Activated CD8-positive, alpha-beta T cell treated with anti-CD3 and anti-CD28 coated beads for 36 hours (primary cell): ENCODE measurements around the gene MUC6. TPM values are rescaled to one million over a fixed set of nuclear protein-coding genes. Genes with fewer than 3 reads are reported as not detected.

ENCODE experiments used
- ATAC-seq: fragments of 200-7000 bp; cut with Tn5 transposase; one replicate; pipeline ENCODE4 v1.10.0; 2021; ENCODE audit warnings: mild to moderate bottlenecking, moderate library complexity
- CTCF ChIA-PET: fragments of 350-600 bp; sonication (Branson Sonifier 250); formaldehyde crosslinking; loops from one replicate; lab custom pipeline; 2021; ENCODE audit warnings: antibody characterized with exemption; lab: Charles Lee
- POLR2A ChIA-PET: fragments of 350-600 bp; sonication (Branson Sonifier 250); formaldehyde crosslinking; loops from one replicate; lab custom pipeline; 2021; ENCODE audit warnings: antibody characterized with exemption; lab: Charles Lee
- DNase-seq: peaks from one replicate; pipeline ENCODE4 v3.0.0-alpha.2; 2020
- H3K27ac Mint-ChIP-seq: one replicate; pipeline ENCODE4 v1.8.0; 2021; ENCODE audit warnings: mild to moderate bottlenecking, mixed read lengths
- H3K27me3 Mint-ChIP-seq: one replicate; pipeline ENCODE4 v1.8.0; 2021; ENCODE audit warnings: mixed read lengths
- H3K36me3 Mint-ChIP-seq: one replicate; pipeline ENCODE4 v1.8.0; 2021; ENCODE audit warnings: low read depth, mixed read lengths
- H3K4me1 Mint-ChIP-seq: one replicate; pipeline ENCODE4 v1.8.0; 2021; ENCODE audit warnings: low read depth, mixed read lengths
- H3K4me3 Mint-ChIP-seq: one replicate; pipeline ENCODE4 v1.8.0; 2021; ENCODE audit warnings: mild to moderate bottlenecking, moderate library complexity, mixed read lengths
- H3K9me3 Mint-ChIP-seq: one replicate; pipeline ENCODE4 v1.8.0; 2021; ENCODE audit warnings: mixed read lengths
- intact Hi-C: fragments of 100-400 bp; cut with micrococcal nuclease; formaldehyde crosslinking; loops from one replicate; pipeline ENCODE4 v1.10.0; 2022
- total RNA-seq, 2 experiments: library from RNA; stranded (reverse); gene quantifications; one replicate each; pipeline ENCODE4 v1.2.3, GENCODE V29; 2021
- TF ChIP-seq, protein P1 (sequence below): fragments of 200-600 bp; IDR thresholded peaks from one replicate; pipeline ENCODE4 v1.8.0; 2022; ENCODE audit warnings: antibody characterized with exemption, mild to moderate bottlenecking

Gene MUC6
- total RNA-seq, 2 experiments from 2014 or later: not detected

DNA sequence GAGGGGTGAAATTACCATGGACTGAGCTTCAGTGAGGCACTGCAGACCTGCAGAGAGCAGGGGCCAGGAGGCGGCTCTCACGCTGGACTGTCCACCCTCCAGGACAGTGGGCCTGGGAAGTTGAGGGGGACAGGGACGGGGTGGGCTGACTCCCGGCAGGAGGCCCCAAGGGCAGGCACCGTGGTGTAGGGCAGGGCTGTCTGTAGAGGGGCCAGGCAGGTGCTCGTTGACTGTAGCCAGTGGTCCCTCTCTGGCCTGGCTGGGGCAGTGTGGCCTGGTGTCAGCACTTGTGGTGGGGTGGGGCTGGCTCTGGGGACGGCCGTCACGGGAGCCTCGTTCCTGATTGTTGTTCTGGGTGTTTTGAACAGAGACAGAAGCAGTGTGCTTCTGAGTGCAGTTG, 46.4 kb downstream of the MUC6 start:
- DNase-seq: no peak
- intact Hi-C loops: no loop called here
- CTCF ChIA-PET: no interaction called here

DNA sequence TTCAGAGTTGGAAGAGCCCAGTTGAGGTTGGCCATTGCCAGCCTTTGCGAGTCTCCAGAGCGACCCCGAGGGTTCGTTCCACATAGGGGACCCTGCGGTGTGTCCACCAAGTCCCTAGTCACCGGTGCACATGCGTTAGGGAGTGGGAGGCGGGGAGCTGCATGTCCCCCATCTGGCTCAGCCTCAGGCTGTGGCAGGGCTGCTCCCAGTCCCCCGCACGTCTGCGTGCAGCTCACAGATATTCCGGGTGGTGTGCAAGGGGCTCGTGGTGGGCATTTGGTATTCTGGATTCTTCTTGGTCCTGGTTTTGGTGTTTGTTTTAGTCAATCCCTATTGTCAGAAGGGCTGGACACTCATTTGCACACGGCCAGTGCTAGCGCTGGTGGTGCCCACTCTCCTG, 48.8 kb downstream of the MUC6 start:
- no peaks in the 10 kb centered on the region for H3K9me3 Mint-ChIP-seq
- POLR2A ChIA-PET: no interaction called here
- H3K36me3 Mint-ChIP-seq: peaks cover 9% of the 10 kb centered on the region
- no peak overlapping the region for H3K4me3 Mint-ChIP-seq
- TF ChIP-seq, protein P1, sequence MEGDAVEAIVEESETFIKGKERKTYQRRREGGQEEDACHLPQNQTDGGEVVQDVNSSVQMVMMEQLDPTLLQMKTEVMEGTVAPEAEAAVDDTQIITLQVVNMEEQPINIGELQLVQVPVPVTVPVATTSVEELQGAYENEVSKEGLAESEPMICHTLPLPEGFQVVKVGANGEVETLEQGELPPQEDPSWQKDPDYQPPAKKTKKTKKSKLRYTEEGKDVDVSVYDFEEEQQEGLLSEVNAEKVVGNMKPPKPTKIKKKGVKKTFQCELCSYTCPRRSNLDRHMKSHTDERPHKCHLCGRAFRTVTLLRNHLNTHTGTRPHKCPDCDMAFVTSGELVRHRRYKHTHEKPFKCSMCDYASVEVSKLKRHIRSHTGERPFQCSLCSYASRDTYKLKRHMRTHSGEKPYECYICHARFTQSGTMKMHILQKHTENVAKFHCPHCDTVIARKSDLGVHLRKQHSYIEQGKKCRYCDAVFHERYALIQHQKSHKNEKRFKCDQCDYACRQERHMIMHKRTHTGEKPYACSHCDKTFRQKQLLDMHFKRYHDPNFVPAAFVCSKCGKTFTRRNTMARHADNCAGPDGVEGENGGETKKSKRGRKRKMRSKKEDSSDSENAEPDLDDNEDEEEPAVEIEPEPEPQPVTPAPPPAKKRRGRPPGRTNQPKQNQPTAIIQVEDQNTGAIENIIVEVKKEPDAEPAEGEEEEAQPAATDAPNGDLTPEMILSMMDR: no peak
- no peak overlapping the region for H3K27ac Mint-ChIP-seq
- no peak for ATAC-seq
- intact Hi-C loops: no loop called here
- no peak for DNase-seq
- no peaks in the 10 kb centered on the region for H3K4me1 Mint-ChIP-seq
- no peaks in the 10 kb centered on the region for H3K27me3 Mint-ChIP-seq
- CTCF ChIA-PET: no interaction called here

More for the DNA sequence above, 46.4 kb downstream of the MUC6 start:
- POLR2A ChIA-PET: no interaction called here
- peaks cover 2% of the 10 kb centered on the region for H3K4me1 Mint-ChIP-seq
- H3K36me3 Mint-ChIP-seq: peaks cover 12% of the 10 kb centered on the region
- no peak overlapping the region for H3K4me3 Mint-ChIP-seq
- H3K27ac Mint-ChIP-seq: no peak overlapping the region
- H3K27me3 Mint-ChIP-seq: no peaks in the 10 kb centered on the region
- ATAC-seq: no peak
- TF ChIP-seq, protein P1: no peak
- no peaks in the 10 kb centered on the region for H3K9me3 Mint-ChIP-seq

DNA sequence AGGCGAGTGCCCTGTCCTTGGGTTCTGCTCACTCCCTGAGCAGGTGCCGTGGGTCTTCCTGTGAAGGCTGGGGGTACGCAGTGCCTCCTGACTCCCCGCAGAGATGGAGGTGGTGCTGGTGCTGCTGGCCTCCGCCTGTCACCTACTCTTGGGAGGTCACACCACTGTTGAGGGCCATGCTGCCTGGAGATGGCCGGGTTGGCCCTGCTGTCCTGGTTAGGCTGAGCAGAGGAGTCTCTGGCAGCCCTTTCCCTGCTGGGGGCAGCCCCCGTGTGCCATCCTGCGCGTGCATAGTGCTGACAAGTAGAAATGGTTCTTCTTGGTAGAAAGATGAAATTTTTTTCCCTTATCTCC, 49.6 kb downstream of the MUC6 start:
- POLR2A ChIA-PET: no interaction called here
- intact Hi-C loops: no loop called here
- no peak overlapping the region for H3K27ac Mint-ChIP-seq
- ATAC-seq (no peak), DNase-seq (no peak)
- TF ChIP-seq, protein P1: no peak
- CTCF ChIA-PET: no interaction called here
- peaks cover 5% of the 10 kb centered on the region for H3K36me3 Mint-ChIP-seq
- H3K4me1 Mint-ChIP-seq: no peaks in the 10 kb centered on the region
- no peaks in the 10 kb centered on the region for H3K27me3 Mint-ChIP-seq
- H3K9me3 Mint-ChIP-seq: no peaks in the 10 kb centered on the region
- H3K4me3 Mint-ChIP-seq: no peak overlapping the region

DNA sequence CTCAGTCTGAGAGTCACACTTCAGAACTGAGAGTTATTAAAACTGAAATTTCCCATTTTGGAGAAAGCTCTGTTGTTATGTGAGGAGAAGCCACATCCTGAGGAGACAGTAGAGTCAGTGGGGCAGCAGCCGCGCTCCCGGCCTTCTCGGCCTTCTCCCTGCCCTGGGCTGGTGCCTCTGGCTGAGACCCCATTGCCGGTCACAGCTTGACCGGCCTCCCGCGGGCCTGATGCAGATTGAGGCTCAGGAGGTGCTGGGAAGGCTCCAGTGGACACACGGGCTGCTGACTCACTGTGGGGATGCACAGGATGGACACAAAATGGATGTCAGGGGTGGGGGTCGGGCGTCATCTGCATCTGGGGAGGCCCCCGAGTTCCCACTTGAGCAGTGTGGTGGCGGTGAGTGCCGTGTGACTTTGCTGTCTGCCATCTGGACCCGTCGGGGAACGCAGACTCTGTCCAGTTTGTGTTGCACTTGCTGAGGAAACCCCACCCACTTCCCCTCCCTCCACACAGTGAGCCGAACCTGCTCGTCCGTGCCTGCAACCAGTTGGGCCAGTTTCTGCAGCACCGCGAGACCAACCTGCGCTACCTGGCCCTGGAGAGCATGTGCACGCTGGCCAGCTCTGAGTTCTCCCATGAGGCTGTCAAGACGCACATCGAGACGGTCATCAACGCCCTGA, 50.1 kb downstream of the MUC6 start:
- ChIA-PET POLR2A (no interaction called here), CTCF (no interaction called here)
- DNase-seq (no peak), ATAC-seq (no peak)
- H3K27ac Mint-ChIP-seq: no peak overlapping the region
- H3K36me3 Mint-ChIP-seq: peaks cover 5% of the 10 kb centered on the region
- H3K9me3 Mint-ChIP-seq: no peaks in the 10 kb centered on the region
- H3K4me1 Mint-ChIP-seq: no peaks in the 10 kb centered on the region
- intact Hi-C loops: no loop called here
- TF ChIP-seq, protein P1: no peak
- no peak overlapping the region for H3K4me3 Mint-ChIP-seq
- no peaks in the 10 kb centered on the region for H3K27me3 Mint-ChIP-seq

DNA sequence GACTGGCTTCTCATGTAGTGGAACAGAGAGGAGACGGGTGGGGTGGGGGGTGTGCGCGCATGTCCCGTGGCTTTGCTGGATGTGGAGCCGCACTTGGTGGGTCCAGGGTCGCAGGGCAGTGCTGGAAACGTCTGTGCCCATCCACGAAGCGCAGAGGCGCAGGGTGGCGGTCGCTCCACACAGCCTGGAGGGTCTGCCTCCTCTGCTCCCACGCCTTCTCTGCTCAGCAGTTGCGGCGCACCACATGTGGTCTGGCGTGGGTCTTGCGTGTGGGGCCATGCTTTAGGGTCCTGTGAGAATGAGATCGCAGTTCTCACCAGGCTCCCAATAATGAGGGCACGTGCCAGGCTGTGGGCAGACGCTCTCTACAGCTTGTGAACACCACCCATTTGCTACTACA, 50.7 kb downstream of the MUC6 start:
- no peak overlapping the region for H3K27ac Mint-ChIP-seq
- TF ChIP-seq, protein P1: no peak
- peaks cover 8% of the 10 kb centered on the region for H3K36me3 Mint-ChIP-seq
- intact Hi-C loops: no loop called here
- no peaks in the 10 kb centered on the region for H3K9me3 Mint-ChIP-seq
- CTCF ChIA-PET: no interaction called here
- H3K4me1 Mint-ChIP-seq: no peaks in the 10 kb centered on the region
- no peak for ATAC-seq
- DNase-seq: no peak
- H3K27me3 Mint-ChIP-seq: no peaks in the 10 kb centered on the region
- H3K4me3 Mint-ChIP-seq: no peak overlapping the region
- POLR2A ChIA-PET: no interaction called here
